Measurements from ENCODE around the gene TMEM178A.
"Not testable (repeated sequence)": the region's sequence is repeated elsewhere in the genome, so short reads cannot be mapped to it uniquely, and the experiment has no call there.

Gene TMEM178A

GRCh38 chr2:39718483-39718882, 52.8 kb downstream of the TMEM178A start:
- no peak overlapping the region for H3K4me3 ChIP-seq (ENCODE audit: low read depth, low read length)
- no peak for TF ChIP-seq CTCF (IDR thresholded peaks at IDR 0.05; ENCODE audit: low read depth, low read length, missing control alignments)
- no peak for DNase-seq (ENCODE audit: low read depth)

GRCh38 chr2:39719317-39719716, 53.6 kb downstream of the TMEM178A start:
- TF ChIP-seq CTCF (IDR thresholded peaks at IDR 0.05; ENCODE audit: low read depth, low read length, missing control alignments), result no peak
- no peak for DNase-seq (ENCODE audit: low read depth)
- no peak overlapping the region for H3K4me3 ChIP-seq (ENCODE audit: low read depth, low read length)

GRCh38 chr2:39720970-39721369, 55.3 kb downstream of the TMEM178A start:
- TF ChIP-seq CTCF (IDR thresholded peaks at IDR 0.05; ENCODE audit: low read depth, low read length, missing control alignments), result no peak

GRCh38 chr2:39723497-39723896, 57.8 kb downstream of the TMEM178A start:
- DNase-seq (ENCODE audit: low read depth), result no peak
- no peak overlapping the region for H3K4me3 ChIP-seq (ENCODE audit: low read depth, low read length)
- TF ChIP-seq CTCF (IDR thresholded peaks at IDR 0.05; ENCODE audit: low read depth, low read length, missing control alignments), result no peak

More at GRCh38 chr2:39720970-39721369, 55.3 kb downstream of the TMEM178A start:
- no peak for DNase-seq (ENCODE audit: low read depth)
- no peak overlapping the region for H3K4me3 ChIP-seq (ENCODE audit: low read depth, low read length)

GRCh38 chr2:39723946-39724827, 58.5 kb downstream of the TMEM178A start:
- no peak overlapping the region for H3K4me3 ChIP-seq (ENCODE audit: low read depth, low read length)
- DNase-seq (ENCODE audit: low read depth), result no peak

GRCh38 chr2:39724828-39725144, 59.1 kb downstream of the TMEM178A start:
- TF ChIP-seq CTCF (IDR thresholded peaks at IDR 0.05; ENCODE audit: low read depth, low read length, missing control alignments), result no peak
- no peak for DNase-seq (ENCODE audit: low read depth)
- H3K4me3 ChIP-seq (ENCODE audit: low read depth, low read length), result no peak overlapping the region

More at GRCh38 chr2:39723946-39724827, 58.5 kb downstream of the TMEM178A start:
- no peak for TF ChIP-seq CTCF (IDR thresholded peaks at IDR 0.05; ENCODE audit: low read depth, low read length, missing control alignments)

- no peak for TF ChIP-seq CTCF (IDR thresholded peaks at IDR 0.05; ENCODE audit: low read depth, low read length, missing control alignments)
- no peak overlapping the region for H3K4me3 ChIP-seq (ENCODE audit: low read depth, low read length)
- no peak for DNase-seq (ENCODE audit: low read depth)
Observed at GRCh38 chr2:39725401-39725800, 59.7 kb downstream of the TMEM178A start.

GRCh38 chr2:39728085-39728484, 62.4 kb downstream of the TMEM178A start:
- H3K4me3 ChIP-seq (ENCODE audit: low read depth, low read length); DNase-seq (ENCODE audit: low read depth): not testable (repeated sequence)

All from GM12864 (cell line).